Heart right ventricle (tissue), 16 donors: ENCODE data around the gene NDE1. TPM values are rescaled to one million over a fixed set of nuclear protein-coding genes. Genes with fewer than 3 reads are reported as not detected.

Source experiments
- ATAC-seq, 8 donors: fragments of 200-7000 bp; cut with Tn5 transposase; one replicate each; pipeline ENCODE4 v1.9.1; 2020; ENCODE audit warnings: mild to moderate bottlenecking in 8 of 8, moderate library complexity in 8 of 8, moderate number of reproducible peaks in 1 of 8
- DNase-seq, 2 donors: peaks; one replicate each; pipeline ENCODE4 v3.0.0-alpha.2; 2020
- H3K27ac ChIP-seq, 10 donors: fragments of 200-600 bp; sonication (generic) in 2 of 10; one replicate each; pipeline versions ENCODE4 v1.5.0 to v1.8.0; 2020 to 2022; ENCODE audit warnings: mild to moderate bottlenecking in 3 of 10
- H3K27me3 ChIP-seq, 7 donors: fragments of 200-600 bp; one replicate each; pipeline ENCODE4 v1.8.0; 2021 to 2022; ENCODE audit warnings: mild to moderate bottlenecking in 2 of 7
- H3K36me3 ChIP-seq, 9 donors: fragments of 200-600 bp; sonication (generic) in 1 of 9; one replicate each; pipeline versions ENCODE4 v1.5.0 to v1.8.0; 2020 to 2022; ENCODE audit warnings: mild to moderate bottlenecking in 2 of 9
- H3K4me1 ChIP-seq, 9 donors: fragments of 200-600 bp; sonication (generic) in 1 of 9; one replicate each; pipeline versions ENCODE4 v1.5.0 to v1.8.0; 2020 to 2022; ENCODE audit warnings: mild to moderate bottlenecking in 4 of 9
- H3K4me3 ChIP-seq, 10 donors: fragments of 200-600 bp; sonication (generic) in 2 of 10; one replicate each; pipeline versions ENCODE4 v1.5.0 to v1.8.0; 2020 to 2022; ENCODE audit warnings: mild to moderate bottlenecking in 7 of 10, moderate library complexity in 2 of 10
- H3K9me3 ChIP-seq, 11 donors: fragments of 200-600 bp in 10 of 11; sonication (generic) in 2 of 11; one replicate each; pipeline versions ENCODE4 v1.5.0 to v1.8.0; 2013 to 2022; ENCODE audit warnings: mild to moderate bottlenecking in 2 of 11, control low read depth in 1 of 11, moderate library complexity in 1 of 11
- WGBS, 2 donors: extraction: QIAGEN DNeasy Blood & Tissue Kit; methylation state at CpG; one replicate each; pipeline ENCODE4 v1.1.7; 2013; ENCODE audit warnings: inconsistent platforms in 1 of 2; 5-methylcytosine and 5-hydroxymethylcytosine counted together
- intact Hi-C, 10 donors: fragments of 100-400 bp; cut with DNase I; formaldehyde crosslinking; loops; one replicate each; pipeline versions ENCODE4 v1.11.1 to v1.14.2; 2022
- polyA plus RNA-seq, 2 donors: library from polyadenylated mRNA; stranded (reverse); fragments of 200-250 nt; gene quantifications; one replicate each; pipeline ENCODE4 v1.2.3, GENCODE V29; 2013
- total RNA-seq, 10 donors: library from RNA; stranded (reverse); fragmentation: NEBNext Ultra II Directional in 3 of 10; extraction: Animal tissue kit (Norgen Biotek cat#: 25700) in 3 of 10; gene quantifications; one replicate each; pipeline versions ENCODE4 v1.2.1 to v1.2.4, GENCODE V29; 2021 to 2023
- TF ChIP-seq, protein P1 (sequence below), 9 donors: fragments of 200-600 bp; sonication (generic) in 2 of 9; IDR thresholded peaks; one replicate each; pipeline versions ENCODE4 v1.5.0 to v1.8.0; 2021 to 2022; ENCODE audit warnings: antibody characterized with exemption in 9 of 9, mild to moderate bottlenecking in 5 of 9, moderate library complexity in 1 of 9
- donor health status: Arrhythmogenic right ventricular cardiomyopathy.
- donor health status: ischemic (EF 13 %, LVEDD 7.1; RV severe dilation, severe dysfunction).
- donor health status: healthy with polysubstance abuse.
- donor health status: DM: no; HTN: yes; CAD: no.
- donor health status: DM: no; HTN: no; CAD: no.
- donor health status: ischemic (EF 25% LVEDD 6.9; RV normal size, moderate dysfunction).
- donor health status: ischemic (EF 25% LVEDD 5.7; RV mildly dilated, moderate dysfunction).
- donor health status: healthy.
- donor health status: DM: yes; HTN: yes; CAD: no.
- donor health status: Ischemic cardiomyopathy.
- donor health status: ischemic (EF 35%, LVEDD 5.7; RV mildly dilated, moderate dysfunction).
- donor health status: nonischemic (EF 11% LVEDD 7.7; RV severe dilation, severe dysfunction).
- donor health status: DM: yes; HTN: yes; CAD: no.
- donor health status: PGD.
- donor health status: ischemic (EF 29% LVEDD 5.4; RV normal size, mild dysfunction).
- donor health status: nonischemic (EF 23%, LVEDD 6.1; RV moderate dilation, normal function).

Gene NDE1
- total and polyA plus RNA-seq, 12 donors, result 6.0 to 29.0 (median 18.6) TPM

DNA sequence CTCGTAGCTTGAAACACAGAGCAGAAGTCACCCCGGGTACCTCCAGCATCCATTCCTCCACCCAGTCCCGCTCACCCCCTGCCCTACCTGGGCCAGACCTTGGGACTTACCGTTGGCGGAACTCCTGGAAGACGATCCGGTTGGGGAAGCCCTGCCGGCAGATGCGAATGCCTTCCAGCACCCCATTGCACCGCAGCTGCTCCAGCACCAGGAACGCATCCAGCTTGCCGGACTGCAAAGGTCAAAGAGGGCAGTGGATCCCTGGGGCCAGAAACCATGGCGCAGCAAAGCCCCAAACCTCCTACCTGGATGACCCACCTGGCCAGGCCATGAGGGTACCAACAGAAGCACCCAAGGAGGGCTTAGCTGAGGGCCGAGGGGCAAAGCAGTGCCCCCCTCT, 97.9 kb downstream of the NDE1 start:
- H3K4me1 ChIP-seq, result peaks cover 0 to 3% (median 0%) of the 10 kb centered on the region in 9 donors
- no peak overlapping the region for H3K4me3 ChIP-seq
- H3K27ac ChIP-seq, result no peak overlapping the region
- H3K9me3 ChIP-seq, result no peaks in the 10 kb centered on the region
- intact Hi-C loops, result no loop called here
- H3K27me3 ChIP-seq, result no peaks in the 10 kb centered on the region
- peaks cover 0 to 17% (median 0%) of the 10 kb centered on the region in 9 donors for H3K36me3 ChIP-seq
- ATAC-seq (no peak), DNase-seq (no peak)
- TF ChIP-seq, protein P1, sequence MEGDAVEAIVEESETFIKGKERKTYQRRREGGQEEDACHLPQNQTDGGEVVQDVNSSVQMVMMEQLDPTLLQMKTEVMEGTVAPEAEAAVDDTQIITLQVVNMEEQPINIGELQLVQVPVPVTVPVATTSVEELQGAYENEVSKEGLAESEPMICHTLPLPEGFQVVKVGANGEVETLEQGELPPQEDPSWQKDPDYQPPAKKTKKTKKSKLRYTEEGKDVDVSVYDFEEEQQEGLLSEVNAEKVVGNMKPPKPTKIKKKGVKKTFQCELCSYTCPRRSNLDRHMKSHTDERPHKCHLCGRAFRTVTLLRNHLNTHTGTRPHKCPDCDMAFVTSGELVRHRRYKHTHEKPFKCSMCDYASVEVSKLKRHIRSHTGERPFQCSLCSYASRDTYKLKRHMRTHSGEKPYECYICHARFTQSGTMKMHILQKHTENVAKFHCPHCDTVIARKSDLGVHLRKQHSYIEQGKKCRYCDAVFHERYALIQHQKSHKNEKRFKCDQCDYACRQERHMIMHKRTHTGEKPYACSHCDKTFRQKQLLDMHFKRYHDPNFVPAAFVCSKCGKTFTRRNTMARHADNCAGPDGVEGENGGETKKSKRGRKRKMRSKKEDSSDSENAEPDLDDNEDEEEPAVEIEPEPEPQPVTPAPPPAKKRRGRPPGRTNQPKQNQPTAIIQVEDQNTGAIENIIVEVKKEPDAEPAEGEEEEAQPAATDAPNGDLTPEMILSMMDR (IDR thresholded peaks at IDR 0.05), result no peak
- WGBS, 2 donors, result 89 to 93% methylated on average over 14 of the region's 14 CpGs

DNA sequence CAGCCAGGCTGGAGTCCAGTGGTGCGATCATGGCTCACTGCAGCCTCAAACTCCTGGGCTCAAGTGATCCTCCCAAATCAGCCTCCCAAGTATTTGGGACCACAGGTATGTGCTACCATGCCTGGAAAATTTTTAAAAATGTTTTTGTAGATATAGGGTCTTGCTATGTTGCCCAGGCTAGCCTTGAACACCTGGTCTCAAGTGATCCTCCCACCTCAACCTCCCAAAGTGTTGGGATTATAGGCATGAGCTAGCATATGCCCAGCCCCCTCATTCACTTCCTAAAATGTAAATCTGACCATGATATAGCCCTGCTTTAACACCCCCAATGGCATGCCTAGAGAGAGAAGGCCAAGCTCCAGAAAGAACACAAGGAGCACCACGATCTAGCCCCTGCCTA, 98.6 kb downstream of the NDE1 start:
- no peak for ATAC-seq
- no peaks in the 10 kb centered on the region for H3K27me3 ChIP-seq
- no peak overlapping the region for H3K4me3 ChIP-seq
- 85 to 96% methylated on average over 2 of the region's 2 CpGs for WGBS, 2 donors
- H3K9me3 ChIP-seq, result no peaks in the 10 kb centered on the region
- peaks cover 0 to 10% (median 0%) of the 10 kb centered on the region in 9 donors for H3K36me3 ChIP-seq
- intact Hi-C loops, result no loop called here
- TF ChIP-seq, protein P1 (IDR thresholded peaks at IDR 0.05), result no peak
- H3K4me1 ChIP-seq, result peaks cover 0 to 3% (median 0%) of the 10 kb centered on the region in 9 donors
- DNase-seq, result no peak
- no peak overlapping the region for H3K27ac ChIP-seq

DNA sequence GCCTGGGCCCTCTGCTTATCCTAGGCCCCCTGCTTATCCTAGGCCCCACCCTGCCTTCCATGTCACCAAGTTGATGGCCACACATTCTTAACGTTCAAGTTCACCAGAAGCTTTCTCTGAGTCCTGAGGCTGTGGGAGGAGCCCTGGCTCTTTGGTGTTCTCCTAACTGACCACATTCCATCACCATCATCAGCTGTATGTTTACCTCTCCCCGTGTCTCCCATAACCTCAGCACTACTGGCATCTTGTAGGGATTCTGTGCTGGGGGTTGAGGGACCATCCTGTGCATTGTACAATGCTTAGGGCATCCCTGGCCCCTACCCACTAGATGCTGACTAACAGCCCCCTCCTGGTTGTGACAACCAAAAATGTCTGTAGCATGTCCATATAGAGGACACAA, 99.3 kb downstream of the NDE1 start:
- intact Hi-C loops, result no loop called here
- Histone ChIP-seq H3K27ac (no peak overlapping the region), H3K4me3 (no peak overlapping the region), H3K9me3 (no peaks in the 10 kb centered on the region), H3K4me1 (peaks cover 0 to 3% (median 0%) of the 10 kb centered on the region in 9 donors), H3K36me3 (peaks cover 0 to 5% (median 0%) of the 10 kb centered on the region in 9 donors), H3K27me3 (no peaks in the 10 kb centered on the region)
- 54 to 67% methylated on average over 2 of the region's 2 CpGs for WGBS, 2 donors
- TF ChIP-seq, protein P1 (IDR thresholded peaks at IDR 0.05), result no peak
- DNase-seq (no peak), ATAC-seq (peak in 1 of 8 donors; percentile 17)

DNA sequence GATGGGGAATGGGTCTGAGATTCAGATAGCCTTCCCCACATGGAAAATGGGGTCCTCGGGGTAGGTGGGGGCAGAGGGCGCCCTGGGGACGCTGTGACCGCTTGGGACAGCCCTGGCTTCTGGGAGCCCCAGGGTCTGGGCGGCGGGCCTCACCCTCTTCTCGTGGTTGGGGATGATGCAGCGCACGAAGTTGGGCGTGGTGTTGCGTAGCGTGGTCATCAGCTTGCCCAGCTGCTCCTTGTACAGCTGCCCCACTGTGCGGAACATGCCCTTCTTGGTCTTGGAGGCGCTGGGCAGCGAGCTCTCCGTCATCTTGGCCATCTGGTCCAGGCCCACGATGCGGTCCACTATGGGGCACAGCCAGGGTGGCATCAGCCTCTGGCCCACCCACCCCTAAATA, 99.9 kb downstream of the NDE1 start:
- no peaks in the 10 kb centered on the region for H3K4me1 ChIP-seq
- H3K36me3 ChIP-seq, result peaks cover 0 to 5% (median 0%) of the 10 kb centered on the region in 9 donors
- WGBS, 2 donors, result 90 to 91% methylated on average over 18 of the region's 18 CpGs
- TF ChIP-seq, protein P1 (IDR thresholded peaks at IDR 0.05), result no peak
- no peak overlapping the region for H3K4me3 ChIP-seq
- intact Hi-C loops, result no loop called here
- no peak overlapping the region for H3K27ac ChIP-seq
- H3K9me3 ChIP-seq, result peaks cover 0 to 3% (median 0%) of the 10 kb centered on the region in 11 donors
- DNase-seq (no peak), ATAC-seq (peak in 1 of 8 donors; percentile 13)
- H3K27me3 ChIP-seq, result no peaks in the 10 kb centered on the region
